ENCODE results near the gene SH2D3C. TPM values are rescaled to one million over a fixed set of nuclear protein-coding genes. Genes with fewer than 3 reads are reported as not detected.
A peak's percentile ranks its signal among the peaks of the same experiment; 100 is the strongest.

Gene SH2D3C
- total and polyA plus RNA-seq, 9 of the 15 experiments (the other 6 are each of a cell fraction or from before 2014, with no cell fraction given): 0.03 to 1.2 (median 0.22) TPM; not detected in 1

- ATAC-seq (no peak), FAIRE-seq (no peak), DNase-seq (ENCODE audit: extremely low read depth in 1 of 4, low spot score in 3 of 4) (no peak)
- peaks cover 3% of the 10 kb centered on the region; the same call in 1 of the 2 replicates for H4K20me1 ChIP-seq (replicated peaks; ENCODE audit: control insufficient read depth, insufficient read depth, low read length)
- H3K4me2 ChIP-seq (ENCODE audit: insufficient read depth, low read length): 0 out of 2 replicates have a peak overlapping the region, but pooled peaks have one; percentile 33
- H3K27me3 ChIP-seq (ENCODE audit: control insufficient read depth in 2 of 2, insufficient read depth in 2 of 2, low read length in 2 of 2): no peaks in the 10 kb centered on the region
- in situ Hi-C loops (cut with MboI): no loop called here
- peaks cover 4% of the 10 kb centered on the region for H3K9me1 ChIP-seq (ENCODE audit: control insufficient read depth, insufficient read depth, low read length)
- H2AFZ ChIP-seq (ENCODE audit: low read depth, low read length): no peak overlapping the region
- WGBS (ENCODE audit: insufficient coverage, low coverage, missing lambda C conversion rate): 79% methylated on average over 15 of the region's 19 CpGs
- TF ChIP-seq CHD2 (IDR thresholded peaks at IDR 0.05; ENCODE audit: low read depth, low read length) (no peak), ZNF609 (CRISPR knock-in tag; IDR thresholded peaks at IDR 0.05; ENCODE audit: borderline replicate concordance) (peak; percentile 56; the same call in 1 of the 2 replicates), ZNF77 (CRISPR knock-in tag; IDR thresholded peaks at IDR 0.05) (no peak), E2F5 (CRISPR knock-in tag; IDR thresholded peaks at IDR 0.05) (0 out of 2 replicates have a peak, but pooled peaks have one; percentile 43)
- TF ChIP-seq, protein P1, sequence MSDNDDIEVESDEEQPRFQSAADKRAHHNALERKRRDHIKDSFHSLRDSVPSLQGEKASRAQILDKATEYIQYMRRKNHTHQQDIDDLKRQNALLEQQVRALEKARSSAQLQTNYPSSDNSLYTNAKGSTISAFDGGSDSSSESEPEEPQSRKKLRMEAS (CRISPR knock-in tag; IDR thresholded peaks at IDR 0.05): peak; percentile 13; the same call in 1 of the 2 replicates
- no peaks in the 10 kb centered on the region for H3K9me3 ChIP-seq (replicated peaks; ENCODE audit: control insufficient read depth, insufficient read depth, low read depth, low read length)
- POLR2A ChIA-PET: interaction anchor here (0.6 to 0.8 kb wide), 2 partner anchors 30 to 1104 kb away, joined by 3 read pairs; no protein-coding TSS in a partner anchor
- H3K4me3 ChIP-seq: peak overlapping the region; percentile 16; the same call in 1 of the 2 replicates
- peaks cover 4 to 53% of the 10 kb centered on the region in 2 experiments; a peak in 4 of 5 replicates for H3K4me1 ChIP-seq (replicated peaks in 1 of 2; ENCODE audit: control insufficient read depth in 2 of 2, insufficient read depth in 2 of 2, low read length in 2 of 2)
- no TSS peak for BruUV-seq (replicated peaks)
- CTCF ChIA-PET (ENCODE audit: low intra/inter-chr PET ratio): no interaction called here
- H3K79me2 ChIP-seq (ENCODE audit: control insufficient read depth, insufficient read depth, low read length): 0 out of 3 replicates have a peak, but pooled peaks cover 3% of the 10 kb centered on the region
- intact Hi-C loops (cut with micrococcal nuclease): no loop called here
- peak overlapping the region in 1 of 2 experiments; percentile 98; a peak in 2 of 4 replicates for H3K9ac ChIP-seq (ENCODE audit: insufficient read depth in 1 of 2, low read depth in 2 of 2, low read length in 2 of 2)
- no peaks in the 10 kb centered on the region for H3K36me3 ChIP-seq (ENCODE audit: control insufficient read depth, insufficient read depth, low read length)
- no peak overlapping the region for H3K27ac ChIP-seq (ENCODE audit: extremely low read depth, low read depth, low read length)
Observed at GRCh38 chr9:127714020-127714750, 64.3 kb downstream of the SH2D3C start.

Measured in K562 (cell line).